ENCODE measurements around the gene APBB3.

DNA sequence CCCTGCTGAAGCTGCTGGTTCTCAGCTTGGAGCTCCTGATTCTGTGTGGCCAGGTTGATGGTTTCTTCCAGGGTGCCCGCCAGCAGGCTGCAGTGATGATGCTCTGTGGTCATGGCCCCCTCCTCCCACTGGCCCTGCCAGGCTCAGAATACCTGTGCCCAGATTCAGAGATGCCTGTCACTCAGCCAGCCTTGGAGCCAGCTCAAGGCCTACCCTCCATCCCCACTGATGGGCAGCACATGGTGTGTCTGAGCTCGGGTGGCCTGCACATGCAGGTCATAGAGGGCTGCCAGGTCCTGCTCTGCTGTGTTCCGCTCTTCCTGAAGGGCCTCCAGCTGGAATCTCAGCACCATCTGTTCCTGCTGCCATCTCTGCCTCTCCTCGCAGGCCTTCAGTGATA is 5.7 kb upstream of the APBB3 start:
- TF ChIP-seq ZNF23 (tag by site-specific recombination; IDR thresholded peaks at IDR 0.05; ENCODE audit: borderline replicate concordance) (no peak), ZBTB10 (tag by site-specific recombination; IDR thresholded peaks at IDR 0.05) (no peak), MYNN (tag by site-specific recombination; IDR thresholded peaks at IDR 0.05; ENCODE audit: borderline replicate concordance) (no peak), ZFP3 (tag by site-specific recombination; IDR thresholded peaks at IDR 0.05; ENCODE audit: low read depth) (no peak), YY2 (tag by site-specific recombination; IDR thresholded peaks at IDR 0.05) (no peak), ZBTB17 (tag by site-specific recombination; IDR thresholded peaks at IDR 0.05) (no peak), ZNF830 (tag by site-specific recombination; IDR thresholded peaks at IDR 0.05; ENCODE audit: low read depth) (no peak), ZBTB8A (tag by site-specific recombination; IDR thresholded peaks at IDR 0.05) (no peak), ZNF560 (tag by site-specific recombination; IDR thresholded peaks at IDR 0.05; ENCODE audit: borderline replicate concordance) (no peak), ZBTB11 (tag by site-specific recombination; conservative IDR thresholded peaks at IDR 0.05; ENCODE audit: low read depth) (no peak)
- TF ChIP-seq, protein P1, sequence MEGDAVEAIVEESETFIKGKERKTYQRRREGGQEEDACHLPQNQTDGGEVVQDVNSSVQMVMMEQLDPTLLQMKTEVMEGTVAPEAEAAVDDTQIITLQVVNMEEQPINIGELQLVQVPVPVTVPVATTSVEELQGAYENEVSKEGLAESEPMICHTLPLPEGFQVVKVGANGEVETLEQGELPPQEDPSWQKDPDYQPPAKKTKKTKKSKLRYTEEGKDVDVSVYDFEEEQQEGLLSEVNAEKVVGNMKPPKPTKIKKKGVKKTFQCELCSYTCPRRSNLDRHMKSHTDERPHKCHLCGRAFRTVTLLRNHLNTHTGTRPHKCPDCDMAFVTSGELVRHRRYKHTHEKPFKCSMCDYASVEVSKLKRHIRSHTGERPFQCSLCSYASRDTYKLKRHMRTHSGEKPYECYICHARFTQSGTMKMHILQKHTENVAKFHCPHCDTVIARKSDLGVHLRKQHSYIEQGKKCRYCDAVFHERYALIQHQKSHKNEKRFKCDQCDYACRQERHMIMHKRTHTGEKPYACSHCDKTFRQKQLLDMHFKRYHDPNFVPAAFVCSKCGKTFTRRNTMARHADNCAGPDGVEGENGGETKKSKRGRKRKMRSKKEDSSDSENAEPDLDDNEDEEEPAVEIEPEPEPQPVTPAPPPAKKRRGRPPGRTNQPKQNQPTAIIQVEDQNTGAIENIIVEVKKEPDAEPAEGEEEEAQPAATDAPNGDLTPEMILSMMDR (tag by site-specific recombination; IDR thresholded peaks at IDR 0.05): no peak
- TF ChIP-seq, protein P2, sequence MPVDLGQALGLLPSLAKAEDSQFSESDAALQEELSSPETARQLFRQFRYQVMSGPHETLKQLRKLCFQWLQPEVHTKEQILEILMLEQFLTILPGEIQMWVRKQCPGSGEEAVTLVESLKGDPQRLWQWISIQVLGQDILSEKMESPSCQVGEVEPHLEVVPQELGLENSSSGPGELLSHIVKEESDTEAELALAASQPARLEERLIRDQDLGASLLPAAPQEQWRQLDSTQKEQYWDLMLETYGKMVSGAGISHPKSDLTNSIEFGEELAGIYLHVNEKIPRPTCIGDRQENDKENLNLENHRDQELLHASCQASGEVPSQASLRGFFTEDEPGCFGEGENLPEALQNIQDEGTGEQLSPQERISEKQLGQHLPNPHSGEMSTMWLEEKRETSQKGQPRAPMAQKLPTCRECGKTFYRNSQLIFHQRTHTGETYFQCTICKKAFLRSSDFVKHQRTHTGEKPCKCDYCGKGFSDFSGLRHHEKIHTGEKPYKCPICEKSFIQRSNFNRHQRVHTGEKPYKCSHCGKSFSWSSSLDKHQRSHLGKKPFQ (tag by site-specific recombination; IDR thresholded peaks at IDR 0.05): no peak
